Activated CD8-positive, alpha-beta T cell treated with anti-CD3 and anti-CD28 coated beads for 36 hours (primary cell): ENCODE results near the gene LRMDA. TPM values are rescaled to one million over a fixed set of nuclear protein-coding genes. Genes with fewer than 3 reads are reported as not detected.

Experiments
- ATAC-seq: fragments of 200-7000 bp; cut with Tn5 transposase; one replicate; pipeline ENCODE4 v1.10.0; 2021; ENCODE audit warnings: mild to moderate bottlenecking, moderate library complexity
- CTCF ChIA-PET: fragments of 350-600 bp; sonication (Branson Sonifier 250); formaldehyde crosslinking; loops from one replicate; lab custom pipeline; 2021; ENCODE audit warnings: antibody characterized with exemption; lab: Charles Lee
- POLR2A ChIA-PET: fragments of 350-600 bp; sonication (Branson Sonifier 250); formaldehyde crosslinking; loops from one replicate; lab custom pipeline; 2021; ENCODE audit warnings: antibody characterized with exemption; lab: Charles Lee
- DNase-seq: peaks from one replicate; pipeline ENCODE4 v3.0.0-alpha.2; 2020
- H3K27ac Mint-ChIP-seq: one replicate; pipeline ENCODE4 v1.8.0; 2021; ENCODE audit warnings: mild to moderate bottlenecking, mixed read lengths
- H3K27me3 Mint-ChIP-seq: one replicate; pipeline ENCODE4 v1.8.0; 2021; ENCODE audit warnings: mixed read lengths
- H3K36me3 Mint-ChIP-seq: one replicate; pipeline ENCODE4 v1.8.0; 2021; ENCODE audit warnings: low read depth, mixed read lengths
- H3K4me1 Mint-ChIP-seq: one replicate; pipeline ENCODE4 v1.8.0; 2021; ENCODE audit warnings: low read depth, mixed read lengths
- H3K4me3 Mint-ChIP-seq: one replicate; pipeline ENCODE4 v1.8.0; 2021; ENCODE audit warnings: mild to moderate bottlenecking, moderate library complexity, mixed read lengths
- H3K9me3 Mint-ChIP-seq: one replicate; pipeline ENCODE4 v1.8.0; 2021; ENCODE audit warnings: mixed read lengths
- CTCF ChIP-seq: fragments of 200-600 bp; IDR thresholded peaks from one replicate; pipeline ENCODE4 v1.8.0; 2022; ENCODE audit warnings: antibody characterized with exemption, mild to moderate bottlenecking
- intact Hi-C: fragments of 100-400 bp; cut with micrococcal nuclease; formaldehyde crosslinking; loops from one replicate; pipeline ENCODE4 v1.10.0; 2022
- total RNA-seq, 2 experiments: library from RNA; stranded (reverse); gene quantifications; one replicate each; pipeline ENCODE4 v1.2.3, GENCODE V29; 2021

LRMDA gene
- total RNA-seq, 2 experiments from 2014 or later, result not detected

- Mint-ChIP-seq H3K9me3 (no peaks in the 10 kb centered on the region), H3K27me3 (peaks cover 44% of the 10 kb centered on the region), H3K4me1 (peaks cover 2% of the 10 kb centered on the region), H3K36me3 (no peaks in the 10 kb centered on the region), H3K27ac (no peak overlapping the region), H3K4me3 (no peak overlapping the region)
- no peak for TF ChIP-seq CTCF
- ATAC-seq, result no peak
- intact Hi-C loops, result no loop called here
- CTCF ChIA-PET, result no interaction called here
- POLR2A ChIA-PET, result no interaction called here
- DNase-seq, result no peak
Observed at GRCh38 chr10:75434291-75434690, 2.9 kb downstream of the LRMDA start.

DNA sequence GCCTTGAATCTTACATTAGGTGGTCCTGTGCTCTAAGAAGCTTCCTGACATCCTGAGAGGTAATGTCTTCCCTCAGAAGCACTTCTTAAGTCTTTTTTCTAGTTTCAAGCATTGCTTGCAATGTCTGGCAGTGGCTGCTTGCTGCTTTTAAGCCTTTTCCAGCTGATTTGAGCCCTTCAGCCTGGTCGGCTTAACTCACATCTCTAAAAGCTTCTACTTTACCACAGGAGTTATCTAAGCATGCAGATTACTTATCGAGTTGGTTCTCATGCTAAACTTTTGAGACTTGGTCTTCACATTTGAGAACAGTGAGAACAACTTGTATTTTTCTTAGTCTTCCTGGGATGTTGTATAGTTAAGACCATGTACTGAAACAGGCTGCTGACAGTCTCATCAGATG, 3.9 kb downstream of the LRMDA start:
- H3K4me3 Mint-ChIP-seq, result no peak overlapping the region
- TF ChIP-seq CTCF, result no peak
- intact Hi-C loops, result no loop called here

DNA sequence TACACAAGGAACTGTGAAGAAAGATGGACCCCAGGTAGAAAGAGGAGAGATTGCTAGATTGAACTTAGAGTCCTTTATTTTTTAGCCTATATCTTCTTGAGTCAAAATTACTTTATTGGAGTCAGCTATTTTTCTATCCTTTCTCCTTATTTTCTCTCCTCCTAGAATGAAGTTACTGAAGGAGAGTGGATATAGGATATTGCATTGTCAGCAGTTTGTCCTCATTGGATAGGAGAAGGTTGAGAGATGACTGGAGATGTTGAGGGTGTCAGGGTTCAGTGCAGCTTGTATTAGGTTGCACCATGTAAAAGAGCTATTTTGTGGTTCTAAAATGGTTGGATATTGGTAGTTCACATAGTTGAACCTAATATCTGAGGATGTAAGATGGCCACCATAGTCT, 5.5 kb downstream of the LRMDA start:
- no peaks in the 10 kb centered on the region for H3K36me3 Mint-ChIP-seq
- peaks cover 27% of the 10 kb centered on the region for H3K27me3 Mint-ChIP-seq
- intact Hi-C loops, result no loop called here
- no peak for TF ChIP-seq CTCF
- H3K9me3 Mint-ChIP-seq, result no peaks in the 10 kb centered on the region
- ATAC-seq, result no peak
- H3K4me3 Mint-ChIP-seq, result no peak overlapping the region
- no peak overlapping the region for H3K27ac Mint-ChIP-seq
- CTCF ChIA-PET, result no interaction called here
- H3K4me1 Mint-ChIP-seq, result no peaks in the 10 kb centered on the region
- DNase-seq, result no peak
- POLR2A ChIA-PET, result no interaction called here

More for the DNA sequence above, 3.9 kb downstream of the LRMDA start:
- Mint-ChIP-seq H3K9me3 (no peaks in the 10 kb centered on the region), H3K4me1 (peaks cover 2% of the 10 kb centered on the region), H3K27ac (no peak overlapping the region), H3K27me3 (peaks cover 36% of the 10 kb centered on the region), H3K36me3 (no peaks in the 10 kb centered on the region)
- CTCF ChIA-PET, result no interaction called here
- ATAC-seq, result no peak
- POLR2A ChIA-PET, result interaction anchor here (0.6 kb wide), 1 partner anchor 37 kb away, joined by 3 read pairs; no protein-coding TSS in a partner anchor
- no peak for DNase-seq

- no peak for DNase-seq
- CTCF ChIA-PET, result no interaction called here
- TF ChIP-seq CTCF, result no peak
- no peak for ATAC-seq
- Mint-ChIP-seq H3K27ac (no peak overlapping the region), H3K4me3 (no peak overlapping the region), H3K27me3 (peaks cover 20% of the 10 kb centered on the region), H3K4me1 (no peaks in the 10 kb centered on the region), H3K36me3 (no peaks in the 10 kb centered on the region), H3K9me3 (peaks cover 4% of the 10 kb centered on the region)
- POLR2A ChIA-PET, result no interaction called here
- intact Hi-C loops, result no loop called here
Observed at GRCh38 chr10:75437693-75438092, 6.3 kb downstream of the LRMDA start.

DNA sequence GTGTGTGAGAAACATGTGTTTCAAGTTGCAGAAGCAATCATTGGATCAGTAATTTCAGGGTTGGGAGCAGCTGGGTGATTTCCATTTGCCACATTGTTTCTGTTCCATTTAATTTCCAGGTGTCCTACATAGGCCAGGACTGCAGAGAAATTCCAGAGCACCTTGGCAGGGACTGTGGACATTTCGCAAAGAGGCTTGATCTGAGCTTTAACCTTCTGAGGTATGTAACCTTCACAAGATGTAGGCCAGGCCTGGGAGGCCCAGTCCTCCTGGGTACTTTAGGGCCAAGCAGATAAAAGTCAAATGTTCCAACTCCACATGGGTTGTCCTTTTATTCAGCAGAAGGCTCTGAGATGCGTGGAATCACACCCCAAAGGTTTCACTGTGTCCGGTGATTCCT, 6.9 kb downstream of the LRMDA start:
- peaks cover 18% of the 10 kb centered on the region for H3K27me3 Mint-ChIP-seq
- H3K4me3 Mint-ChIP-seq, result no peak overlapping the region
- peaks cover 7% of the 10 kb centered on the region for H3K9me3 Mint-ChIP-seq
- ChIA-PET CTCF (no interaction called here), POLR2A (no interaction called here)
- DNase-seq, result no peak
- no peak overlapping the region for H3K27ac Mint-ChIP-seq
- TF ChIP-seq CTCF, result no peak
- intact Hi-C loops, result no loop called here
- H3K4me1 Mint-ChIP-seq, result no peaks in the 10 kb centered on the region
- ATAC-seq, result no peak
- no peaks in the 10 kb centered on the region for H3K36me3 Mint-ChIP-seq
